Neural progenitor cell (in vitro differentiated cells): ENCODE data around the gene PDHX. TPM values are rescaled to one million over a fixed set of nuclear protein-coding genes. Genes with fewer than 3 reads are reported as not detected.

ENCODE experiments used
- DNase-seq: peaks from one replicate; pipeline ENCODE4 v3.0.0-alpha.2; 2016; ENCODE audit warnings: low spot score
- H2AFZ ChIP-seq: fragments of 200-600 bp; sonication (generic); replicated peaks from 2 replicates; pipeline ENCODE4 v1.6.1; 2016; ENCODE audit warnings: antibody characterized with exemption
- H3F3A ChIP-seq: fragments of 200-600 bp; sonication (generic); 2 replicates; pipeline ENCODE4 v1.6.1; 2016; ENCODE audit warnings: antibody characterized with exemption, low read depth
- H3K27ac ChIP-seq: fragments of 200-600 bp; sonication (generic); 2 replicates; pipeline ENCODE4 v1.5.1; 2016; ENCODE audit warnings: mild to moderate bottlenecking
- H3K27me3 ChIP-seq: fragments of 200-600 bp; sonication (generic); 2 replicates; pipeline ENCODE4 v1.6.1; 2016; ENCODE audit warnings: mild to moderate bottlenecking, moderate library complexity
- H3K36me3 ChIP-seq: fragments of 200-600 bp; sonication (generic); 2 replicates; pipeline ENCODE4 v1.5.1; 2016
- H3K4me1 ChIP-seq: fragments of 200-600 bp; sonication (generic); 2 replicates; pipeline ENCODE4 v1.6.1; 2016; ENCODE audit warnings: mixed run types
- H3K4me2 ChIP-seq: fragments of 200-600 bp; sonication (generic); 2 replicates; pipeline ENCODE4 v1.6.1; 2016
- H3K4me3 ChIP-seq: fragments of 200-600 bp; sonication (generic); 2 replicates; pipeline ENCODE4 v1.5.1; 2016
- H3K79me2 ChIP-seq: fragments of 200-600 bp; sonication (generic); 2 replicates; pipeline ENCODE4 v1.6.1; 2016; ENCODE audit warnings: low read depth
- H3K9ac ChIP-seq: fragments of 200-600 bp; sonication (generic); 2 replicates; pipeline ENCODE4 v1.6.1; 2016
- H3K9me3 ChIP-seq: fragments of 200-600 bp; sonication (generic); 2 replicates; pipeline ENCODE4 v1.5.1; 2016; ENCODE audit warnings: low read depth
- H4K20me1 ChIP-seq: fragments of 200-600 bp; sonication (generic); 2 replicates; pipeline ENCODE4 v1.6.1; 2016; ENCODE audit warnings: low read depth
- H3K27ac Mint-ChIP-seq: 3 replicates; pipeline ENCODE4 v1.8.0; 2021; ENCODE audit warnings: mixed read lengths
- H3K27me3 Mint-ChIP-seq: 2 replicates; pipeline ENCODE4 v1.8.0; 2022; ENCODE audit warnings: low read depth, mild to moderate bottlenecking, inconsistent platforms, moderate library complexity, mixed read lengths; ENCODE audit not compliant: insufficient read depth
- H3K36me3 Mint-ChIP-seq: 3 replicates; pipeline ENCODE4 v1.8.0; 2021; ENCODE audit warnings: mixed read lengths
- H3K4me1 Mint-ChIP-seq: 3 replicates; pipeline ENCODE4 v1.8.0; 2021; ENCODE audit warnings: mixed read lengths
- H3K4me3 Mint-ChIP-seq: 3 replicates; pipeline ENCODE4 v1.8.0; 2021; ENCODE audit warnings: mild to moderate bottlenecking, moderate library complexity, mixed read lengths
- H3K9me3 Mint-ChIP-seq: 3 replicates; pipeline ENCODE4 v1.8.0; 2020; ENCODE audit warnings: mixed read lengths
- CTCF ChIP-seq: fragments of 200-600 bp; sonication (generic); IDR thresholded peaks from 2 replicates; pipeline ENCODE4 v1.5.1; 2017; ENCODE audit warnings: antibody characterized with exemption, mild to moderate bottlenecking
- EZH2 ChIP-seq: fragments of 200-600 bp; sonication (generic); IDR thresholded peaks from 2 replicates; pipeline ENCODE4 v1.6.1; 2017; ENCODE audit warnings: antibody characterized with exemption, mild to moderate bottlenecking, moderate library complexity
- EZH2phosphoT487 ChIP-seq: fragments of 200-600 bp; sonication (generic); IDR thresholded peaks from 2 replicates; pipeline ENCODE4 v1.6.1; 2017; ENCODE audit warnings: antibody characterized with exemption
- total RNA-seq: library from RNA; depleted of rRNA; stranded (reverse); fragments of >200 nt; gene quantifications from 2 replicates; pipeline ENCODE4 v1.2.3, GENCODE V29; 2015; ENCODE audit warnings: low replicate concordance

The PDHX gene
- total RNA-seq, 1 donor from 2014 or later = 38.4 TPM

DNA sequence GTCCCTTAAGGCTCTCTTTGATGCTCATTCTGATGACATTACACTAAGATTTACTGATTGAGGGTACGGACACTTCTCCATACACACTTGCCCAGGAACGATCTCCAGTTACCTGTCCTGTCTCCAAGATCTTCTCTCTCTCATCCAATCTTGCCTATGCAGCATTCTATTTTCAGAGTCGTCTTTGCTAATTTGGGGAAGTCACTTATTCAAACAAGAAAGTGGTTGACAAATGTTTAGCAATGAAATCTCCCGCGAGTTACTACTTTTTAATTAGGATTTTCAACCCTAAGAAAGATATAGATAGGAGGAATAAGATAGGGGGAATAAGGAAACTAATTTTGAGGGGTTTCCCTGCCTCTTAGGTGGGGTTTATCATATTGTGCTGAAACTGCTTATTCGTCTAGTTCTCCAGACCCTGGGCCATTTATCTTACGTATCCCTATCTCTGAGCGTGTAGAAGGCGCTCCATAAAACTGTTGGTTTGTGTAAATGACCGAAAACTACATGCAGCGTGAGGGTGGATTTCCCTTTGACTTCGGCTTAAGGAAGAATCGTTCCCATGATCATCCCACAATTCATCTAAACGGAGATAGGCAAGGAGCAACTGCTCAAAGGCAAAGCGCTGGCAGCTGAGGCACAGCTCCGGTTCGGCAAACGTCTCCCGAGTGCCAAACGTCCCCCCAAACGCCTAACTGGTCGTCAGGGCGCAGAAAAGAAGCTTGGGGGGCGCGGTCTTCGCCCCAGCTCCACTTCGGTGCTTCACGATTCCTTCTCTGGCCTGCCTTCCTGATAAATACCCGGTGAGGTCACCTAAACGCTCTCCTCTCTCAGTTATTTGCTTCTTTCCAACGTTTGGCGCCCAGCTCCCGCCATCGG lies 1.0 kb upstream of the PDHX start:
- peaks cover 41% of the 10 kb centered on the region for H3K79me2 ChIP-seq
- H3K9ac ChIP-seq = peak overlapping the region; percentile 53
- H3K4me3 ChIP-seq = peak overlapping the region; percentile 69
- H3K9me3 ChIP-seq = no peaks in the 10 kb centered on the region
- H3F3A ChIP-seq = peaks cover 13% of the 10 kb centered on the region
- peaks cover 25% of the 10 kb centered on the region for H3K36me3 Mint-ChIP-seq
- TF ChIP-seq EZH2phosphoT487 (no peak), CTCF (no peak), EZH2 (no peak)
- H3K36me3 ChIP-seq = peaks cover 5% of the 10 kb centered on the region
- H3K27ac Mint-ChIP-seq = peak overlapping the region; percentile 99
- no peaks in the 10 kb centered on the region for H3K27me3 Mint-ChIP-seq
- peak overlapping the region; percentile 80 for H3K4me2 ChIP-seq
- no peaks in the 10 kb centered on the region for H3K27me3 ChIP-seq
- peaks cover 3% of the 10 kb centered on the region for H4K20me1 ChIP-seq
- H3K9me3 Mint-ChIP-seq = peaks cover 12% of the 10 kb centered on the region
- DNase-seq = no peak
- peak overlapping the region; percentile 98 for H3K4me3 Mint-ChIP-seq
- peaks cover 25% of the 10 kb centered on the region for H3K4me1 Mint-ChIP-seq
- H2AFZ ChIP-seq = peak overlapping the region; percentile 95
- peak overlapping the region; percentile 81 for H3K27ac ChIP-seq
- peaks cover 13% of the 10 kb centered on the region for H3K4me1 ChIP-seq

GRCh38 chr11:34916843-34917770 lies 689 bp downstream of the PDHX start:
- Mint-ChIP-seq H3K4me1 (peaks cover 25% of the 10 kb centered on the region), H3K36me3 (peaks cover 23% of the 10 kb centered on the region), H3K4me3 (peak overlapping the region; percentile 98), H3K27ac (peak overlapping the region; percentile 99), H3K27me3 (no peaks in the 10 kb centered on the region), H3K9me3 (peaks cover 12% of the 10 kb centered on the region)
- H3K4me1 ChIP-seq = peaks cover 13% of the 10 kb centered on the region
- peak overlapping the region; percentile 64 for H3K27ac ChIP-seq
- no peak for DNase-seq
- TF ChIP-seq EZH2 = no peak
- no peak for TF ChIP-seq CTCF
- TF ChIP-seq EZH2phosphoT487 = no peak
- H4K20me1 ChIP-seq = peaks cover 6% of the 10 kb centered on the region
- peak overlapping the region; percentile 80 for H3K4me2 ChIP-seq
- no peaks in the 10 kb centered on the region for H3K9me3 ChIP-seq
- H3K4me3 ChIP-seq = peak overlapping the region; percentile 69
- peaks cover 13% of the 10 kb centered on the region for H3F3A ChIP-seq
- no peaks in the 10 kb centered on the region for H3K27me3 ChIP-seq
- H3K79me2 ChIP-seq = peaks cover 59% of the 10 kb centered on the region
- peak overlapping the region; percentile 61 for H3K9ac ChIP-seq
- peaks cover 5% of the 10 kb centered on the region for H3K36me3 ChIP-seq
- H2AFZ ChIP-seq = peak overlapping the region; percentile 60

GRCh38 chr11:34921156-34921555 lies 4.7 kb downstream of the PDHX start:
- Histone ChIP-seq H3F3A (peaks cover under 1% of the 10 kb centered on the region), H3K4me3 (no peak overlapping the region), H3K4me1 (peaks cover 9% of the 10 kb centered on the region), H4K20me1 (peaks cover 27% of the 10 kb centered on the region), H3K9ac (no peak overlapping the region), H3K27ac (no peak overlapping the region), H3K36me3 (peaks cover 5% of the 10 kb centered on the region), H3K9me3 (no peaks in the 10 kb centered on the region), H3K27me3 (no peaks in the 10 kb centered on the region), H2AFZ (no peak overlapping the region), H3K4me2 (no peak overlapping the region), H3K79me2 (peaks cover 92% of the 10 kb centered on the region)
- Mint-ChIP-seq H3K4me1 (peaks cover 19% of the 10 kb centered on the region), H3K36me3 (no peaks in the 10 kb centered on the region), H3K27me3 (no peaks in the 10 kb centered on the region), H3K27ac (no peak overlapping the region), H3K4me3 (no peak overlapping the region), H3K9me3 (no peaks in the 10 kb centered on the region)
- no peak for DNase-seq
- no peak for TF ChIP-seq EZH2
- no peak for TF ChIP-seq EZH2phosphoT487
- TF ChIP-seq CTCF = no peak
